ENCODE data around the gene CARD11. TPM values are rescaled to one million over a fixed set of nuclear protein-coding genes. Genes with fewer than 3 reads are reported as not detected.

The CARD11 gene
- total and polyA plus RNA-seq, 9 donors: 0.28 to 2.5 (median 0.80) TPM

DNA sequence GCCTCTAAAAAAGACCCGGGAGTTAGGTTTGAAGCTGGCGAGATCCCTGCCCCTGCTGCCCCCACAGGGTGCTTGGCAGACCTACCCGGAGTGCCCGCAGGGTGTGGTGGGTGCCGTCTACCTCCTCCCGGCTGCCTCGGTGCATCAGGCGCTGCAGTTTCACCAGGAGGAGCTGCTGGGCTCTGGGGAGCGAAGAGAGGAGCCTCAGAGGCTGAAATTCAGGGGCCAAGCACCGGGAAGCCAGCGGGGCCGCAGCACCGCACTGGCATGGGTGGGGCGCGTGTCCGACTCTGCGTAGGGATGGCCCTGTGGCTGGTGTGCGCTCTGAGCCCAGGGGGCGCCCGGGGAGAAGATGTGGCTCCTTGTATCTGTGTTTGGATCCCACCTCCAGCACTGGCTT lies 125.3 kb downstream of the CARD11 start:
- Histone ChIP-seq H3K9me3 (no peaks in the 10 kb centered on the region), H3K4me1 (ENCODE audit: insufficient read depth) (no peaks in the 10 kb centered on the region), H3K27ac (no peak overlapping the region), H3K36me3 (no peaks in the 10 kb centered on the region), H3K4me3 (no peak overlapping the region), H3K27me3 (no peaks in the 10 kb centered on the region)
- intact Hi-C loops (cut with DNase I): no loop called here
- no peak for DNase-seq
- TF ChIP-seq POLR2A (IDR thresholded peaks at IDR 0.05): no peak
- TF ChIP-seq CTCF (IDR thresholded peaks at IDR 0.05): no peak
- TF ChIP-seq EP300 (IDR thresholded peaks at IDR 0.05): no peak
- WGBS, 3 donors: 83 to 92% (median 88%) methylated on average over 19 to 20 of the region's 20 CpGs

DNA sequence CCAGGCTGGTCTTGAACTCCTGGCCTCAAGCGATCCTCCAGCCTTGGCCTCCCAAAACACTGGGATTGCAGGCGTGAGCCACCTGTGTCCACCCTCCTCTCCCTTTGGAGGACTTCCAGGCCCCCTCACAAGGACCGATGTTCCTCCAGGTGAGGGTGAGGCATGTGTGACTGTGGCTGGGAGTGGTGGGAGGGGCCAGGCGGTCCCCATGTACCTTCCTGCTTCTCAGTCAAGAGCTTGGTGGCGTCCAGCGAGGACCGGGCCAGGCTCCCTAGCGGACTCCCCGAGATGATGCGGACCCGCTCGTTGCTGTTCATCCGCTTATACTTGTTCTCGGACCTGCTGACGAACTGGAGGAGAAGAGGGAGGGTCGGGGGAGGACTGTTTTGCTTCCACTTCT lies 128.6 kb downstream of the CARD11 start:
- Histone ChIP-seq H3K4me1 (ENCODE audit: insufficient read depth) (peaks cover 4% of the 10 kb centered on the region), H3K27me3 (no peaks in the 10 kb centered on the region), H3K36me3 (no peaks in the 10 kb centered on the region), H3K4me3 (no peak overlapping the region), H3K27ac (no peak overlapping the region), H3K9me3 (no peaks in the 10 kb centered on the region)
- WGBS, 3 donors: 77 to 85% (median 84%) methylated on average over 16 of the region's 16 CpGs
- intact Hi-C loops (cut with DNase I): no loop called here
- DNase-seq: no peak
- TF ChIP-seq POLR2A (IDR thresholded peaks at IDR 0.05): no peak
- no peak for TF ChIP-seq CTCF (IDR thresholded peaks at IDR 0.05)
- TF ChIP-seq EP300 (IDR thresholded peaks at IDR 0.05): no peak

DNA sequence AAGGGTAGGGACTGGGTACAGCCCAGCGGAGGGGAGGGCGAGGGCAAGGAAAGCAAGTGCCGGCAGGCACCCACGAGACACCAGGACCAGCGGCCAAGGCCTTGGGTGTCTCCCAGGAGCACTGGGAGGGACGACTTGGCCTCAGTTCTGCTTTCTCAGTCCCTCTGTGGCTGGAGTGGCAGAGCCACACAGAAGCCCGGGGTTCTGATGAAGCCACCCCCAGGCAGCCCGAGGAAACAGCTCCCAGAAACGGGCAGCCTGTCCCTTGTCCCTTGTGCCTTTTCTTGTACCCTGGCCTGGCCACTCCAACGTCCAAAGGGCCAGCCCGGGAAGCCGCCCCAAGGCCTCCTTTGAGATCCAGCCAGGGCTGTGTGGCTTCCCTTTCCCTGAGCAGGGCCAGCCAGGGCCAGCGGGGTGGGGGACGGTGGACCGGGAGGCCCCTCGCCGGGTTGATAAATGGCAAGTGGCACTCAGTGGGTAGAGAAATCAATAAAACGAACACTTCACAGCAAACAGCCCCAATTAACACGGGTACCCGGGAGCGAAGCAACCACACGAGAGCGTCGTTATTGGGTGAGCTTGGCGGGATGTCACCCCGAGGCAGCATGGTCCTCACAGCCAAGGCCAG lies 129.8 kb downstream of the CARD11 start:
- WGBS, 3 donors: 77 to 85% (median 81%) methylated on average over 26 of the region's 26 CpGs

GRCh38 chr7:2912684-2913439 lies 130.8 kb downstream of the CARD11 start:
- Histone ChIP-seq H3K4me3 (no peak overlapping the region), H3K27me3 (no peaks in the 10 kb centered on the region), H3K4me1 (ENCODE audit: insufficient read depth) (peaks cover 10% of the 10 kb centered on the region), H3K9me3 (no peaks in the 10 kb centered on the region), H3K27ac (no peak overlapping the region), H3K36me3 (no peaks in the 10 kb centered on the region)
- intact Hi-C loops (cut with DNase I): no loop called here
- TF ChIP-seq CTCF (IDR thresholded peaks at IDR 0.05) (no peak), EP300 (IDR thresholded peaks at IDR 0.05) (no peak), POLR2A (IDR thresholded peaks at IDR 0.05) (no peak)
- no peak for DNase-seq
- 93 to 96% (median 94%) methylated on average over 16 of the region's 16 CpGs for WGBS, 3 donors

More for the DNA sequence above, 129.8 kb downstream of the CARD11 start:
- Histone ChIP-seq H3K27me3 (no peaks in the 10 kb centered on the region), H3K27ac (no peak overlapping the region), H3K4me3 (no peak overlapping the region), H3K4me1 (ENCODE audit: insufficient read depth) (peaks cover 10% of the 10 kb centered on the region), H3K36me3 (no peaks in the 10 kb centered on the region), H3K9me3 (no peaks in the 10 kb centered on the region)
- intact Hi-C loops (cut with DNase I): no loop called here
- TF ChIP-seq CTCF (IDR thresholded peaks at IDR 0.05) (no peak), EP300 (IDR thresholded peaks at IDR 0.05) (no peak), POLR2A (IDR thresholded peaks at IDR 0.05) (no peak)
- no peak for DNase-seq

All from ovary (tissue), 9 donors.